ENCODE data around the gene CA11.

GRCh38 chr19:48674921-48675824, 29.2 kb upstream of the CA11 start:
- no peak for TF ChIP-seq ZNF655 (CRISPR knock-in tag; IDR thresholded peaks at IDR 0.05)
- TF ChIP-seq, protein P1, sequence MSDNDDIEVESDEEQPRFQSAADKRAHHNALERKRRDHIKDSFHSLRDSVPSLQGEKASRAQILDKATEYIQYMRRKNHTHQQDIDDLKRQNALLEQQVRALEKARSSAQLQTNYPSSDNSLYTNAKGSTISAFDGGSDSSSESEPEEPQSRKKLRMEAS (CRISPR knock-in tag; IDR thresholded peaks at IDR 0.05), result peak; percentile 41; the same call in 1 of the 2 replicates
- no peak for TF ChIP-seq DPF2 (IDR thresholded peaks at IDR 0.05)
- no peak for TF ChIP-seq ZNF778 (CRISPR knock-in tag; IDR thresholded peaks at IDR 0.05)
- 0 out of 2 replicates have a peak, but pooled peaks have one; percentile 47 for TF ChIP-seq SP1 (CRISPR knock-in tag; IDR thresholded peaks at IDR 0.05)
- TF ChIP-seq, protein P2, sequence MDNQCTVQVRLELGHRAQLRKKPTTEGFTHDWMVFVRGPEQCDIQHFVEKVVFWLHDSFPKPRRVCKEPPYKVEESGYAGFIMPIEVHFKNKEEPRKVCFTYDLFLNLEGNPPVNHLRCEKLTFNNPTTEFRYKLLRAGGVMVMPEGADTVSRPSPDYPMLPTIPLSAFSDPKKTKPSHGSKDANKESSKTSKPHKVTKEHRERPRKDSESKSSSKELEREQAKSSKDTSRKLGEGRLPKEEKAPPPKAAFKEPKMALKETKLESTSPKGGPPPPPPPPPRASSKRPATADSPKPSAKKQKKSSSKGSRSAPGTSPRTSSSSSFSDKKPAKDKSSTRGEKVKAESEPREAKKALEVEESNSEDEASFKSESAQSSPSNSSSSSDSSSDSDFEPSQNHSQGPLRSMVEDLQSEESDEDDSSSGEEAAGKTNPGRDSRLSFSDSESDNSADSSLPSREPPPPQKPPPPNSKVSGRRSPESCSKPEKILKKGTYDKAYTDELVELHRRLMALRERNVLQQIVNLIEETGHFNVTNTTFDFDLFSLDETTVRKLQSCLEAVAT (IDR thresholded peaks at IDR 0.05), result no peak
- TF ChIP-seq, protein P3, sequence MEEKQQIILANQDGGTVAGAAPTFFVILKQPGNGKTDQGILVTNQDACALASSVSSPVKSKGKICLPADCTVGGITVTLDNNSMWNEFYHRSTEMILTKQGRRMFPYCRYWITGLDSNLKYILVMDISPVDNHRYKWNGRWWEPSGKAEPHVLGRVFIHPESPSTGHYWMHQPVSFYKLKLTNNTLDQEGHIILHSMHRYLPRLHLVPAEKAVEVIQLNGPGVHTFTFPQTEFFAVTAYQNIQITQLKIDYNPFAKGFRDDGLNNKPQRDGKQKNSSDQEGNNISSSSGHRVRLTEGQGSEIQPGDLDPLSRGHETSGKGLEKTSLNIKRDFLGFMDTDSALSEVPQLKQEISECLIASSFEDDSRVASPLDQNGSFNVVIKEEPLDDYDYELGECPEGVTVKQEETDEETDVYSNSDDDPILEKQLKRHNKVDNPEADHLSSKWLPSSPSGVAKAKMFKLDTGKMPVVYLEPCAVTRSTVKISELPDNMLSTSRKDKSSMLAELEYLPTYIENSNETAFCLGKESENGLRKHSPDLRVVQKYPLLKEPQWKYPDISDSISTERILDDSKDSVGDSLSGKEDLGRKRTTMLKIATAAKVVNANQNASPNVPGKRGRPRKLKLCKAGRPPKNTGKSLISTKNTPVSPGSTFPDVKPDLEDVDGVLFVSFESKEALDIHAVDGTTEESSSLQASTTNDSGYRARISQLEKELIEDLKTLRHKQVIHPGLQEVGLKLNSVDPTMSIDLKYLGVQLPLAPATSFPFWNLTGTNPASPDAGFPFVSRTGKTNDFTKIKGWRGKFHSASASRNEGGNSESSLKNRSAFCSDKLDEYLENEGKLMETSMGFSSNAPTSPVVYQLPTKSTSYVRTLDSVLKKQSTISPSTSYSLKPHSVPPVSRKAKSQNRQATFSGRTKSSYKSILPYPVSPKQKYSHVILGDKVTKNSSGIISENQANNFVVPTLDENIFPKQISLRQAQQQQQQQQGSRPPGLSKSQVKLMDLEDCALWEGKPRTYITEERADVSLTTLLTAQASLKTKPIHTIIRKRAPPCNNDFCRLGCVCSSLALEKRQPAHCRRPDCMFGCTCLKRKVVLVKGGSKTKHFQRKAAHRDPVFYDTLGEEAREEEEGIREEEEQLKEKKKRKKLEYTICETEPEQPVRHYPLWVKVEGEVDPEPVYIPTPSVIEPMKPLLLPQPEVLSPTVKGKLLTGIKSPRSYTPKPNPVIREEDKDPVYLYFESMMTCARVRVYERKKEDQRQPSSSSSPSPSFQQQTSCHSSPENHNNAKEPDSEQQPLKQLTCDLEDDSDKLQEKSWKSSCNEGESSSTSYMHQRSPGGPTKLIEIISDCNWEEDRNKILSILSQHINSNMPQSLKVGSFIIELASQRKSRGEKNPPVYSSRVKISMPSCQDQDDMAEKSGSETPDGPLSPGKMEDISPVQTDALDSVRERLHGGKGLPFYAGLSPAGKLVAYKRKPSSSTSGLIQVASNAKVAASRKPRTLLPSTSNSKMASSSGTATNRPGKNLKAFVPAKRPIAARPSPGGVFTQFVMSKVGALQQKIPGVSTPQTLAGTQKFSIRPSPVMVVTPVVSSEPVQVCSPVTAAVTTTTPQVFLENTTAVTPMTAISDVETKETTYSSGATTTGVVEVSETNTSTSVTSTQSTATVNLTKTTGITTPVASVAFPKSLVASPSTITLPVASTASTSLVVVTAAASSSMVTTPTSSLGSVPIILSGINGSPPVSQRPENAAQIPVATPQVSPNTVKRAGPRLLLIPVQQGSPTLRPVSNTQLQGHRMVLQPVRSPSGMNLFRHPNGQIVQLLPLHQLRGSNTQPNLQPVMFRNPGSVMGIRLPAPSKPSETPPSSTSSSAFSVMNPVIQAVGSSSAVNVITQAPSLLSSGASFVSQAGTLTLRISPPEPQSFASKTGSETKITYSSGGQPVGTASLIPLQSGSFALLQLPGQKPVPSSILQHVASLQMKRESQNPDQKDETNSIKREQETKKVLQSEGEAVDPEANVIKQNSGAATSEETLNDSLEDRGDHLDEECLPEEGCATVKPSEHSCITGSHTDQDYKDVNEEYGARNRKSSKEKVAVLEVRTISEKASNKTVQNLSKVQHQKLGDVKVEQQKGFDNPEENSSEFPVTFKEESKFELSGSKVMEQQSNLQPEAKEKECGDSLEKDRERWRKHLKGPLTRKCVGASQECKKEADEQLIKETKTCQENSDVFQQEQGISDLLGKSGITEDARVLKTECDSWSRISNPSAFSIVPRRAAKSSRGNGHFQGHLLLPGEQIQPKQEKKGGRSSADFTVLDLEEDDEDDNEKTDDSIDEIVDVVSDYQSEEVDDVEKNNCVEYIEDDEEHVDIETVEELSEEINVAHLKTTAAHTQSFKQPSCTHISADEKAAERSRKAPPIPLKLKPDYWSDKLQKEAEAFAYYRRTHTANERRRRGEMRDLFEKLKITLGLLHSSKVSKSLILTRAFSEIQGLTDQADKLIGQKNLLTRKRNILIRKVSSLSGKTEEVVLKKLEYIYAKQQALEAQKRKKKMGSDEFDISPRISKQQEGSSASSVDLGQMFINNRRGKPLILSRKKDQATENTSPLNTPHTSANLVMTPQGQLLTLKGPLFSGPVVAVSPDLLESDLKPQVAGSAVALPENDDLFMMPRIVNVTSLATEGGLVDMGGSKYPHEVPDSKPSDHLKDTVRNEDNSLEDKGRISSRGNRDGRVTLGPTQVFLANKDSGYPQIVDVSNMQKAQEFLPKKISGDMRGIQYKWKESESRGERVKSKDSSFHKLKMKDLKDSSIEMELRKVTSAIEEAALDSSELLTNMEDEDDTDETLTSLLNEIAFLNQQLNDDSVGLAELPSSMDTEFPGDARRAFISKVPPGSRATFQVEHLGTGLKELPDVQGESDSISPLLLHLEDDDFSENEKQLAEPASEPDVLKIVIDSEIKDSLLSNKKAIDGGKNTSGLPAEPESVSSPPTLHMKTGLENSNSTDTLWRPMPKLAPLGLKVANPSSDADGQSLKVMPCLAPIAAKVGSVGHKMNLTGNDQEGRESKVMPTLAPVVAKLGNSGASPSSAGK (IDR thresholded peaks at IDR 0.05), result no peak; the same call in 1 of the 2 replicates
- TF ChIP-seq CEBPB (tag; IDR thresholded peaks at IDR 0.05), result no peak
- TF ChIP-seq, protein P4, sequence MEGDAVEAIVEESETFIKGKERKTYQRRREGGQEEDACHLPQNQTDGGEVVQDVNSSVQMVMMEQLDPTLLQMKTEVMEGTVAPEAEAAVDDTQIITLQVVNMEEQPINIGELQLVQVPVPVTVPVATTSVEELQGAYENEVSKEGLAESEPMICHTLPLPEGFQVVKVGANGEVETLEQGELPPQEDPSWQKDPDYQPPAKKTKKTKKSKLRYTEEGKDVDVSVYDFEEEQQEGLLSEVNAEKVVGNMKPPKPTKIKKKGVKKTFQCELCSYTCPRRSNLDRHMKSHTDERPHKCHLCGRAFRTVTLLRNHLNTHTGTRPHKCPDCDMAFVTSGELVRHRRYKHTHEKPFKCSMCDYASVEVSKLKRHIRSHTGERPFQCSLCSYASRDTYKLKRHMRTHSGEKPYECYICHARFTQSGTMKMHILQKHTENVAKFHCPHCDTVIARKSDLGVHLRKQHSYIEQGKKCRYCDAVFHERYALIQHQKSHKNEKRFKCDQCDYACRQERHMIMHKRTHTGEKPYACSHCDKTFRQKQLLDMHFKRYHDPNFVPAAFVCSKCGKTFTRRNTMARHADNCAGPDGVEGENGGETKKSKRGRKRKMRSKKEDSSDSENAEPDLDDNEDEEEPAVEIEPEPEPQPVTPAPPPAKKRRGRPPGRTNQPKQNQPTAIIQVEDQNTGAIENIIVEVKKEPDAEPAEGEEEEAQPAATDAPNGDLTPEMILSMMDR (IDR thresholded peaks at IDR 0.05 in 2 of 3, conservative IDR thresholded peaks at IDR 0.05 in 1 of 3; ENCODE audit: insufficient read depth in 2 of 3, low read depth in 1 of 3, low read length in 3 of 3), result peak; percentile 90 to 92 (median 92)
- TF ChIP-seq ZNF584 (CRISPR knock-in tag; IDR thresholded peaks at IDR 0.05; ENCODE audit: low read depth), result no peak
- TF ChIP-seq ATF6 (CRISPR knock-in tag; IDR thresholded peaks at IDR 0.05), result no peak

Data from K562 (cell line).